KBM-7 (cell line): Measurements from ENCODE around the gene NDUFB6.
"Not testable (repeated sequence)": the region's sequence is repeated elsewhere in the genome, so short reads cannot be mapped to it uniquely, and the experiment has no call there.

Experiments used
- DNase-seq: peaks from one replicate; pipeline ENCODE4 v3.0.0-alpha.2; 2015
- in situ Hi-C: fragments of 300-500 bp; cut with MboI; formaldehyde crosslinking; loops from 2 replicates; pipeline ENCODE4 v1.14.3; 2020; ENCODE audit warnings: low sequenced_read_pairs, low pct_unique_long_range_greater_than_20kb, mixed read lengths

The NDUFB6 gene

DNA sequence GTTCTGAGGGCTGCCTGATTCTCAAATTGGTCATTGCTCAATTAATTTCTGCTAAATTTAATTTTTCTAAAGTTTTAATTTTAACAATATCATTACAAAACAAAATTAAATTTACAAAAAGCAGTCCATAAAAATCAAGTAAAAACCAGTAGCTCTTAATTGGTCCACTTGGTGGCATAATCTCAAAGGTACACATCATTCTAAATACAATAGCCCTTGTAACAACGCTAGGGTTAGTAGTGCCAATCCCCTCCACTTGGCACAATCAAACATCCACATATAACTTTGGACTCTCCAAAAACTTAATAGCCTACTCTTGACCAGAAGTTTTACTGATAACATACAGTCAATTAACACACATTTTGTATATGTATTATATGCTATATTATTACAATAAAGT lies 1.9 kb upstream of the NDUFB6 start:
- in situ Hi-C loops: loop anchor here (10.0 to 25.0 kb wide), 2 partner anchors 190 to 387 kb away; partner anchors contain the start of gene ACO1
- DNase-seq: no peak

- in situ Hi-C loops: loop anchor here (10.0 kb wide), 1 partner anchor 189 kb away; the partner anchor contains the start of gene ACO1
These were observed 862 bp upstream of the NDUFB6 start for GRCh38 chr9:32573821-32574220.

DNA sequence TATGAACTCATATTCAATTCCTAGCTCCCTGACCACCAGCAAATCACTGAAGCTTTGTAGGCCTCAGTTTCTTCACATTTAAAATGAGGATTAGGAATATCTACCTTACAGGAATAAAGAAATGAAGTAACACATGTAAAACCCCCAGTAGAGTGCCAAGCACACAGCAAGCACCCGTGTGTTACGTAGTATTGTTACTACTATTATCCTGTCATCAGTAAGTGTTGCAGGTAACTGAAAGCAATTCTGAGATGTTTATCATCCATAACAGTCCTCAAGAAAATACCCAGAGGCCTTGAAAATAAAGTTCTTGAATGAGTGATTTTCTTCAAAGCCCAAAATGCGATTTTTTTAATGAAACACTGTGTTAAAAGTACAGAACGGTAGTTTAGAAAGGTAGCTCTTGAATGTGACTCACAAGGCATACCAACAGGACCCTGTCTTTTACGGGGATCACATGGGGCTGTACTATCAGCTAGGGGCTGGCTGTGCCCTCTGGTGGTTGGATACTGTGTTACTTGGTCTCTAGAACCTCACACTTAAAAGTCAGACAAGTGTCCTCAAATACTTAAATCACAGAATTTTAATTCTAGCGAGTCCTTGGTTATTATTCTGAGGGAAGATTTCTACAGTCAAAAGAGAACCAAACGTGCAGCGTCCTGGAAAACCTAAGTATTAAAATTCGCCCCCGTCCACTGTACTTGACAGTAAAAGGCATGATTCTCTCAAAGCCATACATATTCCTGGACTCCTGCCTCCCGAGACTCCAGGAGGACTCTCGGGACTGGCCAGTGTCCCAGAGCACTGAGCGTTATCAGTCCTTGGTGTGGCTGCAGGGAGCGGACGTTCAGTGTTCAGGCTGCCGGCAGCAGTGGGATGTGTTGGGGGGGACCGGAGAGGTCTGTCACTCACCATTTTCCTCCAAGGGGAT lies 725 bp downstream of the NDUFB6 start:
- DNase-seq: peak; percentile 86
- in situ Hi-C loops: loop anchor here (10.0 kb wide), 1 partner anchor 187 kb away; the partner anchor contains the start of gene ACO1

More at GRCh38 chr9:32573821-32574220, 862 bp upstream of the NDUFB6 start:
- DNase-seq: no peak

DNA sequence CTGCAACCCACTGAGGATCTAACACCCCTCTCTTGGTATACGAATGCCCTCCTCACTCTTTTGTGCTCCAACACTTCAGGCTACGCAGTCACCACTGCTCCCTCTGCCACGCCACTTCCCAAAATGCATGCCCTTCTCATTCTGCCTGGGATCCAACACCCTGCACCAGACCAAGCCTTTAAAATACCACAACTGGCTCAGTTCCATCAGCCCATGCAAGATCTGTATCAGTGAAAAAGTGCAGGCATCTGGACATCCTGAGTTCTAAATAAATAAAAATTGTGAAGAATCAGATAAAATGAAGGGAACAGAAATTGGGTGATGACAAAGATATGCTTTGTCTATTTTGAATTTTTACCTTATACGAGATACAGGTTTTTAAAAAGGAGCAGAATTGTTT lies 2.7 kb downstream of the NDUFB6 start:
- no peak for DNase-seq
- in situ Hi-C loops: loop anchor here (10.0 kb wide), 1 partner anchor 185 kb away; the partner anchor contains the start of gene ACO1

DNA sequence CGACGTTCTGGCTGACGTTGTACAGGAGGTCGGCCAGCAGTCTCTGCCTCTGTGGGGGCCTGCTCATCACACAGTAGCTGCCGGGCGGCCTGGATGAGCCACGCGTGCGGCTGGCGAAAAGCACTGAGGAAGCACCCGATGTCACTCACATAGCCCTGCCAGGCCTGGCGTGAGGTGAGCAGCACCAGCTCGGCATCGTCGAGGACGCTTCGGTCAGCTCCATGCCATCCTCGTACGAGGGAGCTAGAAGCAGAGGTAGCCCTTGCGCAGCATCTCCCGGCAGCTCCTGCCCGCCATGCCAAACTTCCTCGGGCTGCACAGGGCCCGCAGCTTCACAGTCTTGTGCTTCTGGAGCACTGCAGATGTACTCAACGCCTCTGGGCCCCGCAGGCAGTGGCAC lies 6.2 kb downstream of the NDUFB6 start:
- DNase-seq: no peak
- in situ Hi-C loops: no loop called here

DNA sequence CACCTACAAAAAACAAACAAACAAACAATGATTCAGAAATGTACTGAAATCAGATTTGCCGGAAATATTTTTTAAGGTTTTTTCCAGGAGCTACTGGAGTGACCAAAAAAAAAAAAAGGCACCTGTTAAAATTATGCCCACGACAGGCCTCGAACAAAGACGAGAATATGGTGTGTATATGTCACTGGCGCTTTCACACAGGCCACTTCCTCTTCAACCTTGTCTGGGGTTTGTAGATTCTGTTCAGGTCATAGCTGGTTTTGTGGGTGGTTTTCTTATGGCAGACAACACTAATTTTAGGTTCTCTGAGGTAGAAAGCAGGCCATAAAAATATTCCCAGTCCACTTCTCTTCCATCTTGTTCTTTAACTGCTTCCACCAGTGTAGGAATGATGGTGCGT lies 7.0 kb downstream of the NDUFB6 start:
- in situ Hi-C loops: no loop called here
- no peak for DNase-seq

DNA sequence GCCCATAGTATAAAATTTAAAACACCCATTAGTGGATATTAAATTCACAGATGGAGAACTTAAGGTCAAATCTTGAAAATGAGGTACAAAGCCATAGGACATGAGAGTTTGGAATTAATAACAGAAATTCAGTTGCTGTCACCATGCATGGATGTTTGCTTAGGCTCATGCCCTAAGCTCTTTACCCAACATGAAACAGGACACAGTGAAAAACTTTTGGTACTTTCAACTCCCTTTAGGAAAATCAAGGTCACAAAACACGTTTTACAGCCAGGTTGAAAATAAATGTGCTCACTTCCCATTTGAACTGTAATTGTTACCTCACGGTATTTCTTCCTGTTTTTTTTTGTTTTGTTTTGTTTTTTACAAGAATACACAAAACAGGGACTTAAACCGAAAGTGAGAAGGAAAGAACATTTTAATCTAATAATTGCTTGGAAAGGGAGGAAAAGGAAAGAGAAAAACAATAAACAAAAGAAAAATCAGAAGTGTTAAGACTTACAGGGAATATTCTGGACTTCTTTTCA lies 14.5 kb downstream of the NDUFB6 start:
- in situ Hi-C loops: no loop called here
- no peak for DNase-seq

- in situ Hi-C loops: no loop called here
- no peak for DNase-seq
These were observed 18.4 kb downstream of the NDUFB6 start for GRCh38 chr9:32554591-32554990.

GRCh38 chr9:32554107-32554506 lies 18.9 kb downstream of the NDUFB6 start:
- peak; percentile 62 for DNase-seq
- in situ Hi-C loops: no loop called here

DNA sequence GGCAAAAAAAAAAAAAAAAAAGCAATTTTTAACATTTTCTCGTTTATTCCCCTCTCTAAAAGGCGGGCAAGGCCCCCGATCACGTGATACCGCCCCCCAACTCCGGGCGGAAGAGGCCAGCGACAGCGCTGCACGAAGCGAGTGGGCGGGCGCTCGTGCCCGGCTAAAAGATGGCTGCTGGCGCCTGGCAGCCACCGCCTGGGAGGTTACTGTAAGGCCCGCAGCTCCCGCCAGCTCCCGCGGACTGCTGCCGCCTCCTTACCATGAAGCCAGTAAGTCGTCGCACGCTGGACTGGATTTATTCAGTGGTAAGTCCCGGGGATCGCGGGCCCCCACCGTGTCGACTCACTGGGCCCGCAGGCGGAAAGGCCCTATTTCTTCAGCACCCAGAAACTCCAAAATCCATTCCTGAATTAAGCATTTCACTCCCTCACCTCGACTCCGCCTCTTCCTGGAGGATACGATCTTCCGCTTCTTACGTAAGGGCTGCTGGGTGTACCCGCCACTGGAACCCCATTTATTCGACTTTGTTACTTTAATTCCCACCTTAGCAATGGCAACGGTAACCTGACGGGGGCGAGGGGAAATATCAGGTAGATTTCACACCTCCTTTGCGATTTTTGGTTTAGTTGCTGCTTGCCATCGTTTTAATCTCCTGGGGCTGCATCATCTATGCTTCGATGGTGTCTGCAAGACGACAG lies 20.6 kb downstream of the NDUFB6 start, which contains the start of the genes SMIM27 and TOPORS:
TSS of gene SMIM27 (plus strand) at position 156 of the 701 bp plus-strand sequence. CDS start at position 264, 108 bp downstream.
TSS of gene TOPORS (minus strand) at position 415 of the 701 bp plus-strand sequence. CDS start at position 265, 150 bp downstream.
- in situ Hi-C loops: no loop called here
- peak; percentile 95 for DNase-seq

DNA sequence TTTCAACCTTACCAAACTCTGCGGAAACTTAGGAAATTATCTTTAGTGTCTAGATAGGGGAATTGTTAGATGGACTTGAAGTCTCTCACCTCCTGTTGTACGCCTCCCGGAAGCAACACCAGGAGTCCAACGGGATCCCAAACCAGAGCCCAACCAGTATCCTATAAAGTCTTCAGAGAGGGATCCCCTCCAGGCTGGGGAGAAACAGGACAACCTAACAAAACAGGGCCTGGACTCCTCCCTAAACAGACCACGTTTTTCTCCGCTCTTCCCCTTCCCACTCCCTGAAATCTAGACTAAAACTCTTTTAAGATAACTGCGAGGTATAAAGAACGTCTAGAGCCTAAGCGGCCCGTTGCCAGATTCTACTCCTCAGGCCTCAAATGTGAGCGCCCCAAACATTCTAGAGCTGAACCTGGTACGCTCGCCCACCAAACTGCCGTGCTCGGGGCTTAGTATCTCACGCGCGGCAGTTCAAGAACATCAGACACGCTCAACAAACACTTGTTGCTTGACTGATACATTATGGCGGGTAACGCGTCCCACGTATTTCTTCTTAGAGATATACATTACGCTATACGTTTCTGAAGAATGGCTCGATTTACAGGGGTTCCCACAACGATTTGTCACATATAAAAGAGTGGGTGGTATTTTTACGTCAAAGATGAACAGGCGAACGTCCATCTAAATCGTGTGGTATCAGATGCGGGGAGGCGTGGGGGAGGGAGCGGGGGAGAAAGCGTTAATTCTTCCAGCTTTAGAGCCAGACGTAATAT lies 21.5 kb downstream of the NDUFB6 start:
- in situ Hi-C loops: no loop called here

DNA sequence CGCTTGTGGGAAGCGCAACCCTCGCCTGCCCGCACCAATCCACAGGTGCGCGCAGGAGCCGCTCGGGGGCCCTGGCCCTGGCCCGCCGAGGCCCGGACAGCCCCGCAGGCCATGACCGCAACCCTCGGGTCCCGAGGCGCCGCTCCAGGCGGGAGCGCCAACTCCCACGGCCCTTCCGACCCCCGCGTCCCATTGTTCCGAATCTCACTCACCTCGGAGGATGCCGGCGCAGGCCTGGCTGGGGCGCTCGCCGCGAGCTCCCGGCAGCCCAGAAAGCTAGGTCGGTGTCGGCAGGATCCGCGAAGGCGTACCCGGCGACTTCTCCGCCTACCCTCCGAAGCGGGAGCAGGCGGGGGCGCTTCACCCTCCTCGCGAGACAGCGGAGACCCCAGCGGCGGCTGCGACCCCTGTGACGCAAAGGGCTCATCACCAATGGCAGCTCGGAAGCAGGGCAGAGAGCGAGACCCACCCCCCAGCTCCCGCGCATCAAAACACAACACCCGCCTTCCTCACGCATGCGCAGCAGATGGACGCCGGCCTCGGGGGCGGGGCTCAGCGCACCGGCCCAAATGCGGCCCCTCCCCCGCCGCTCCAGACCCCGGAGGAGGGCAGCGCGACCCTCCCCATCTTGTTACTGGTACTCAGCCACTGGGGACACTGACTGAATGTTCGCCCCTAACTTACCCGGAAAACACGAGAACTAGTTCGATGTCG lies 22.2 kb downstream of the NDUFB6 start:
- in situ Hi-C loops: no loop called here
- DNase-seq: peak; percentile 93

More for the DNA sequence above, 21.5 kb downstream of the NDUFB6 start:
- DNase-seq: peak; percentile 58

DNA sequence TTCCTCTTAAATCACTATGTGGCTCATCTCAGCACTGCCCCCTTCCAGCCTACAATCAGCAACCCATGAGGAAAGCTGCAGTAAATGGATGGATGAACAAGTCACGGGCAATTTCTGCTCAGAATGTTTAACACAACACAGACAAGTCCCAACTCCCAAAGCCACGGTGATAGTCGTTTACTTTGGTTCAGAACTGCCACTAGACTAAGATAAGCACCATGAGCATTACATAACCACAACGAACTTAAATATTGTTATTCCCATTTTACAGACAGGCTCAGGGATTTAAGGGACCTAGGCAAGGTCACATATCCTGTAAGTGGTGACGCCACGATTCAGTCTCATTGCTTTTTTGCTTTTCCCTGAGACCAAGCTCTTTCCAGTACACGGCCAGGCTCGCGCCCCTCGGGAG lies 22.8 kb downstream of the NDUFB6 start:
- in situ Hi-C loops: no loop called here
- peak; percentile 19 for DNase-seq

GRCh38 chr9:32548213-32548612 lies 24.7 kb downstream of the NDUFB6 start:
- DNase-seq, in situ Hi-C loops: not testable (repeated sequence)

GRCh38 chr9:32545884-32546283 lies 27.1 kb downstream of the NDUFB6 start:
- DNase-seq: no peak
- in situ Hi-C loops: no loop called here

GRCh38 chr9:32543047-32543446 lies 29.9 kb downstream of the NDUFB6 start:
- in situ Hi-C loops: no loop called here
- no peak for DNase-seq

DNA sequence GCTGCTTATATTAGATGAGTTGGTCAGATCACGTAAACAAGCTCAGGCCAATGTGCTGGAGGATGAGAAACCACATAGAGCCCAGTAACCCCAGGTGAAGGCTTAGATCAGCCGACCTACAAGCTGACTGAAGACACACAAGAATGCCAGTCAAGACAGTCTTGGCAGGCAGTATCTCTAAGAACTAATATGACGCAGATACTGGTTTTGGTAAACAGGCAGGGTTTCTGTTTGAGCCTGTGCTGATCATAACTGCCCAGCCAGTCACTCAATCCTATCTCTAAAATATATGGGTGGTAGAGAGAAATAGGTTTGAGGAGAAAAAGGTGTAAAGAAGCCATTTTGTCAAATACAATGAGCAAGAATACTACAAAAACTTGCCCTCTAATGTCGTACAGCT lies 39.1 kb downstream of the NDUFB6 start:
- in situ Hi-C loops: no loop called here
- DNase-seq: no peak

GRCh38 chr9:32533336-32533735 lies 39.6 kb downstream of the NDUFB6 start:
- in situ Hi-C loops: no loop called here
- no peak for DNase-seq
